Fibroblast of skin of left quadriceps (primary cell): Measurements from ENCODE around the gene OS9.

Experiments
- DNase-seq, 2 experiments: peaks; one replicate each; pipeline ENCODE4 v3.0.0-alpha.2; 2013; ENCODE audit warnings: low read depth in 2 of 2

OS9 gene

DNA sequence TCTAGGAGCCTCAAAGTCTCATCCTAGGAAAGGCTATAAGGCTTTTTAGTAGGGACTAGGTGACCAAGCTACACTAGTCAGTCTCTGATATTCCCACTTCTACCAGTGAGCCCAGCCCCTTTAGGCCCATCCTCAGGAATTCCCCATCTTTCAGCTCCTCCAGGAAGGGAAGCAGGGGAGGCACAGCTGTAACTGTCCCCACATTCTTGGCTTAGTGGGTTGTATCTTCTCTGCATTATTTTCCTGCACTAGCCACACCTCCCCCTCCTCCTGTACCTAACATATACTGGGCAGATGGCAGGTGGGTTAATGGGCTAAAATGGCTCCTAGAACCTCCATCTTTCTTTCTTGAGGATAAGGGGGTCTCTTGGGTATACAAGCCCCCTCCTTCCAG is 73.4 kb downstream of the OS9 start:
- no peak for DNase-seq

DNA sequence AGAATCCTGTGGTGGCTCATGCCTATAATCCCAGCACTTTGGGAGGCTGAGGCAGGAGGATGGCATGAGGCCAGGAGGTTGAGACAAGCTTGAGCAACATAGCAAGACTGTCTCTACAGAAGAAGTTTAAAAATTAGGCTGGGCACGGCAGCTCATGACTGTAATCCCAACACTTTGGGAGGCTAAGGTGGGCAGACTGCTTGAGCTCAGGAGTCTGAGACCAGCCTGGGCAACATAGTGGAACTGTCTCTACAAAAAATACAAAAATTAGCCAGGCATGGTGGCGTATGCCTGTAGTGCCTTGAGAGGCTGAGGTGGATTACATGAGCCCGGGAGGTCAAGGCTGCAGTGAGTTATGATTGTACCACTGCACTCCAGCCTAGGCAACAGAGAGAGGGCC is 73.9 kb downstream of the OS9 start:
- no peak for DNase-seq

DNA sequence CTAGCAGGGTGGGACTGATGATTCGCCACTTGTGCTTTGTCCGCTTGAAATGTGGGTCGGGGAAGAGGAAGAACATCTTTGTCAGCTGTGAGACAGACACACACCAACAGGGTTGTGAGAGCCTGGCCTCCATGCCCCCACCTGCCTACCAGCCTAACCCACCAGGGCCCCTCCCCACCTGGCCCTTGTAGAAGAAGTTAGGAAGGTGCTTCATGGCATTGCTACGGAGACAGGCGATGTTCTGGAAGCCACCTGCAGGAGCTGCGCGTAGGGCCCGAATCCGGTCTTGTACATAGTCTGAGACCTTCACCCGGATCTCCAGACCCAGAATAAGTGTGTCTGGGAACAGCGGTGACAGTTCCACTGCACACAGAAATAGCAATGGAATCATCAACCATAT is 75.7 kb downstream of the OS9 start:
- DNase-seq, result no peak

DNA sequence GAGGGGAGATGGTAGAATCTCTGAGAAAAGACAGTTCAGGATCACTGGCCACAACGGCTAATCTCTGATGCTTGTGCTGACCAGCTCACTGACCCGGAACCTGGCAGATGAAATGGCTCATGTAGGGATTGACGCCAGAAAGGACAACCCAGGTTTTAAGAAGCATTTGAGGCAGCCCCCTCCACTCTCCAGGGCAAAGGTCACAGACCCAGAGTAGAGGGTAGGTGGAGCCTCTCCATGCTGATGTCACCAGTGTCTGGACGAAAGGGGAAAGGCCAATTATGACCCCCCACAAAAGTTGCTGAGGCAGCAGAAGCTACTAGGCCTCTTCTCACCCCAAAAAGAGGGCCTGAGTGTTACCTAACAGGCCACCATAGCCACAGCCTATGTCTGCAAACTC is 76.8 kb downstream of the OS9 start:
- DNase-seq, result no peak
